ENCODE data around the gene NFIX. TPM values are rescaled to one million over a fixed set of nuclear protein-coding genes. Genes with fewer than 3 reads are reported as not detected.
A peak's percentile ranks its signal among the peaks of the same experiment; 100 is the strongest.

NFIX gene
- total and polyA plus RNA-seq, 2 of the 13 experiments (the other 11 are each of a cell fraction or from before 2014, with no cell fraction given), result 3.4 to 5.4 TPM

GRCh38 chr19:12983542-12984142 is 11.6 kb upstream of the NFIX start (continued):
- TF ChIP-seq AKNA (CRISPR knock-in tag; IDR thresholded peaks at IDR 0.05; ENCODE audit: borderline replicate concordance), result no peak
- TF ChIP-seq CENPT (CRISPR knock-in tag; IDR thresholded peaks at IDR 0.05; ENCODE audit: low read depth), result no peak
- TF ChIP-seq ZNF326 (CRISPR knock-in tag; IDR thresholded peaks at IDR 0.05; ENCODE audit: borderline replicate concordance), result no peak
- TF ChIP-seq ZNF75D (CRISPR knock-in tag; IDR thresholded peaks at IDR 0.05; ENCODE audit: borderline replicate concordance), result no peak
- TF ChIP-seq ZNF619 (CRISPR knock-in tag; IDR thresholded peaks at IDR 0.05), result no peak
- no peak for TF ChIP-seq ZZZ3 (CRISPR knock-in tag; IDR thresholded peaks at IDR 0.05; ENCODE audit: borderline replicate concordance)
- TF ChIP-seq RARA (CRISPR knock-in tag; IDR thresholded peaks at IDR 0.05), result 0 out of 2 replicates have a peak, but pooled peaks have one; percentile 20
- no peak for TF ChIP-seq SP140L (CRISPR knock-in tag; IDR thresholded peaks at IDR 0.05; ENCODE audit: borderline replicate concordance)
- TF ChIP-seq ZNF260 (CRISPR knock-in tag; IDR thresholded peaks at IDR 0.05; ENCODE audit: borderline replicate concordance, low read depth), result no peak
- TF ChIP-seq CSRNP1 (CRISPR knock-in tag; IDR thresholded peaks at IDR 0.05), result no peak
- no peak for TF ChIP-seq RBFOX2 (IDR thresholded peaks at IDR 0.05; ENCODE audit: low read depth, low read length)
- no peak for TF ChIP-seq AHDC1 (CRISPR knock-in tag; IDR thresholded peaks at IDR 0.05; ENCODE audit: borderline replicate concordance)
- TF ChIP-seq TEF (CRISPR knock-in tag; IDR thresholded peaks at IDR 0.05), result no peak
- no peak for TF ChIP-seq ZNF335 (CRISPR knock-in tag; IDR thresholded peaks at IDR 0.05)
- TF ChIP-seq E2F1 (CRISPR knock-in tag; IDR thresholded peaks at IDR 0.05), result no peak
